H1 (cell line): ENCODE measurements around the gene FOXF1. TPM values are rescaled to one million over a fixed set of nuclear protein-coding genes. Genes with fewer than 3 reads are reported as not detected.

Experiments
- GABPA ChIP-seq: IDR thresholded peaks from 2 replicates; pipeline ENCODE4 v1.6.1; 2011; ENCODE audit warnings: mild to moderate bottlenecking, low read length, moderate library complexity, borderline replicate concordance; ENCODE audit not compliant: insufficient read depth
- polyA plus RNA-seq, 7 experiments: library from polyadenylated mRNA; depleted of rRNA in 3 of 7; stranded (reverse) in 5 of 7; unstranded in 2 of 7; fragments of >200 nt in 5 of 7; fragments of 200-250 nt in 2 of 7; gene quantifications; 1 replicate in 5 of 7; 2 replicates in 1 of 7; 4 replicates in 1 of 7; pipeline versions ENCODE4 v1.2.1 to v1.2.3, GENCODE V29; 2011 to 2013; ENCODE audit warnings: missing spikeins in 2 of 7, mixed read lengths in 2 of 7
- total RNA-seq: library from RNA; stranded (reverse); fragmentation: NEBNext Ultra II Directional; extraction: Animal tissue kit (Norgen Biotek cat#: 25700); gene quantifications from 2 replicates; pipeline ENCODE4 v1.2.1, GENCODE V29; 2021
- TF ChIP-seq, protein P1 (sequence below), 3 experiments: IDR thresholded peaks; 1 replicate in 2 of 3; 2 replicates in 1 of 3; pipeline versions ENCODE4 v1.5.1 to v1.6.1; 2011; ENCODE audit warnings: low read length in 3 of 3, mild to moderate bottlenecking in 3 of 3, inconsistent platforms in 2 of 3, low read depth in 1 of 3, moderate library complexity in 1 of 3; ENCODE audit not compliant: insufficient read depth in 1 of 3; ENCODE audit errors: control extremely low read depth in 1 of 3

FOXF1 gene
- total and polyA plus RNA-seq, 2 of the 8 experiments (the other 6 are each of a cell fraction or from before 2014, with no cell fraction given) = 0.02 TPM; not detected in 1

- TF ChIP-seq, protein P1, sequence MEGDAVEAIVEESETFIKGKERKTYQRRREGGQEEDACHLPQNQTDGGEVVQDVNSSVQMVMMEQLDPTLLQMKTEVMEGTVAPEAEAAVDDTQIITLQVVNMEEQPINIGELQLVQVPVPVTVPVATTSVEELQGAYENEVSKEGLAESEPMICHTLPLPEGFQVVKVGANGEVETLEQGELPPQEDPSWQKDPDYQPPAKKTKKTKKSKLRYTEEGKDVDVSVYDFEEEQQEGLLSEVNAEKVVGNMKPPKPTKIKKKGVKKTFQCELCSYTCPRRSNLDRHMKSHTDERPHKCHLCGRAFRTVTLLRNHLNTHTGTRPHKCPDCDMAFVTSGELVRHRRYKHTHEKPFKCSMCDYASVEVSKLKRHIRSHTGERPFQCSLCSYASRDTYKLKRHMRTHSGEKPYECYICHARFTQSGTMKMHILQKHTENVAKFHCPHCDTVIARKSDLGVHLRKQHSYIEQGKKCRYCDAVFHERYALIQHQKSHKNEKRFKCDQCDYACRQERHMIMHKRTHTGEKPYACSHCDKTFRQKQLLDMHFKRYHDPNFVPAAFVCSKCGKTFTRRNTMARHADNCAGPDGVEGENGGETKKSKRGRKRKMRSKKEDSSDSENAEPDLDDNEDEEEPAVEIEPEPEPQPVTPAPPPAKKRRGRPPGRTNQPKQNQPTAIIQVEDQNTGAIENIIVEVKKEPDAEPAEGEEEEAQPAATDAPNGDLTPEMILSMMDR (IDR thresholded peaks at IDR 0.05; ENCODE audit: control extremely low read depth in 1 of 3, insufficient read depth in 1 of 3, low read depth in 1 of 3, low read length in 3 of 3) = peak; percentile 79 to 88 (median 83)
- 0 out of 2 replicates have a peak, but pooled peaks have one; percentile 13 for TF ChIP-seq GABPA
- TF ChIP-seq, all 59 proteins: peak for 5
These were observed 9.5 kb downstream of the FOXF1 start (continued) for GRCh38 chr16:86519649-86520316.
